ENCODE results near the gene KRT25. TPM values are rescaled to one million over a fixed set of nuclear protein-coding genes. Genes with fewer than 3 reads are reported as not detected.

The KRT25 gene
- total and polyA plus RNA-seq, 2 donors (not counting 1 experiment from before 2014, with no cell fraction given) = not detected

DNA sequence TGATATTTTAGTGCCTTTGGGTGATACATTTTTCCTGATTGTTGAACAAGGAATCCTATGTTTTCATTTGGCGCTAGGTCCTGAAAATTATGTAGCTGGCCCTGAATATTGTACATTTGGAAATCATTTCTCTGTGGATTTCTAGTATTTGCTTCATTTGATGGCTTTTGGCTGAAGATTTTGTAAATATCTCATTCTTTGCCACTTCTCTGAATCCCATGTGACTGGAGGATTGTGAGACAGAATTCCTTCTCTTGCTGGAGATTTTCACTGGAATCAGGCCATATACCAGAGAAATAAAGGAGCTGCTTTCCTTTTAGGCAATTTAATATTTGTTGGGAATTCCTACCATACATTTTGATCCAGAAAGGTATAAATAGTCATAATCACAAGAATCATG lies 36.0 kb upstream of the KRT25 start:
- peaks cover 29% of the 10 kb centered on the region for H3K27me3 Mint-ChIP-seq
- Histone ChIP-seq H2AFZ (ENCODE audit: insufficient read depth, low read depth, low read length, poor library complexity, severe bottlenecking) (no peak overlapping the region), H4K20me1 (ENCODE audit: control insufficient read depth, insufficient read depth, low read length, poor library complexity, severe bottlenecking) (no peaks in the 10 kb centered on the region), H3K27ac (ENCODE audit: low read length in 2 of 2) (no peak overlapping the region), H3K27me3 (replicated peaks in 1 of 4; ENCODE audit: control extremely low read depth in 1 of 4, control insufficient read depth in 3 of 4, insufficient read depth in 4 of 4, low read length in 3 of 4) (peaks cover 0 to 12% (median 2%) of the 10 kb centered on the region in 4 experiments), H3K9ac (ENCODE audit: low read length) (no peak overlapping the region), H3K79me2 (ENCODE audit: control insufficient read depth, insufficient read depth, low read length) (no peaks in the 10 kb centered on the region), H3K4me2 (replicated peaks; ENCODE audit: low read depth, low read length, poor library complexity, severe bottlenecking) (no peak overlapping the region), H3K36me3 (replicated peaks in 1 of 2; ENCODE audit: control extremely low read depth in 1 of 2, control insufficient read depth in 1 of 2, extremely low read depth in 1 of 2, insufficient read depth in 2 of 2, low read length in 1 of 2) (no peaks in the 10 kb centered on the region), H3K4me1 (ENCODE audit: control insufficient read depth in 2 of 2, insufficient read depth in 2 of 2, low read length in 2 of 2) (no peaks in the 10 kb centered on the region), H3K4me3 (ENCODE audit: control extremely low read depth in 1 of 5, extremely low read depth in 1 of 5, insufficient read depth in 1 of 5, low read depth in 2 of 5, low read length in 4 of 5) (no peak overlapping the region), H3K9me3 (ENCODE audit: control extremely low read depth in 1 of 3, control insufficient read depth in 2 of 3, insufficient read depth in 1 of 3, low read length in 2 of 3) (no peaks in the 10 kb centered on the region)
- H3K4me3 Mint-ChIP-seq = no peak overlapping the region
- ChIA-PET CTCF (interaction anchor here (0.7 to 3.7 kb wide), 9 partner anchors 76 to 872 kb away, joined by 3 to 25 read pairs (median 3); no protein-coding TSS in a partner anchor), POLR2A (no interaction called here)
- no peak for ATAC-seq (ENCODE audit: low read depth)
- no CpG with 5 or more reads among the region's 1 CpG for WGBS (ENCODE audit: insufficient coverage)
- no peak overlapping the region for H3K27ac Mint-ChIP-seq
- no peaks in the 10 kb centered on the region for H3K4me1 Mint-ChIP-seq
- TF ChIP-seq, protein P1, sequence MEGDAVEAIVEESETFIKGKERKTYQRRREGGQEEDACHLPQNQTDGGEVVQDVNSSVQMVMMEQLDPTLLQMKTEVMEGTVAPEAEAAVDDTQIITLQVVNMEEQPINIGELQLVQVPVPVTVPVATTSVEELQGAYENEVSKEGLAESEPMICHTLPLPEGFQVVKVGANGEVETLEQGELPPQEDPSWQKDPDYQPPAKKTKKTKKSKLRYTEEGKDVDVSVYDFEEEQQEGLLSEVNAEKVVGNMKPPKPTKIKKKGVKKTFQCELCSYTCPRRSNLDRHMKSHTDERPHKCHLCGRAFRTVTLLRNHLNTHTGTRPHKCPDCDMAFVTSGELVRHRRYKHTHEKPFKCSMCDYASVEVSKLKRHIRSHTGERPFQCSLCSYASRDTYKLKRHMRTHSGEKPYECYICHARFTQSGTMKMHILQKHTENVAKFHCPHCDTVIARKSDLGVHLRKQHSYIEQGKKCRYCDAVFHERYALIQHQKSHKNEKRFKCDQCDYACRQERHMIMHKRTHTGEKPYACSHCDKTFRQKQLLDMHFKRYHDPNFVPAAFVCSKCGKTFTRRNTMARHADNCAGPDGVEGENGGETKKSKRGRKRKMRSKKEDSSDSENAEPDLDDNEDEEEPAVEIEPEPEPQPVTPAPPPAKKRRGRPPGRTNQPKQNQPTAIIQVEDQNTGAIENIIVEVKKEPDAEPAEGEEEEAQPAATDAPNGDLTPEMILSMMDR (IDR thresholded peaks at IDR 0.05) = no peak
- TF ChIP-seq EZH2 (IDR thresholded peaks at IDR 0.05; ENCODE audit: borderline replicate concordance, insufficient read depth, low read depth, low read length, poor library complexity, severe bottlenecking) = no peak
- no peaks in the 10 kb centered on the region for H3K9me3 Mint-ChIP-seq (ENCODE audit: insufficient read depth)
- intact Hi-C loops (cut with micrococcal nuclease) = loop anchor here (1.0 to 5.0 kb wide), 2 partner anchors 77 to 349 kb away; partner anchors contain the start of gene IGFBP4
- DNase-seq = no peak

DNA sequence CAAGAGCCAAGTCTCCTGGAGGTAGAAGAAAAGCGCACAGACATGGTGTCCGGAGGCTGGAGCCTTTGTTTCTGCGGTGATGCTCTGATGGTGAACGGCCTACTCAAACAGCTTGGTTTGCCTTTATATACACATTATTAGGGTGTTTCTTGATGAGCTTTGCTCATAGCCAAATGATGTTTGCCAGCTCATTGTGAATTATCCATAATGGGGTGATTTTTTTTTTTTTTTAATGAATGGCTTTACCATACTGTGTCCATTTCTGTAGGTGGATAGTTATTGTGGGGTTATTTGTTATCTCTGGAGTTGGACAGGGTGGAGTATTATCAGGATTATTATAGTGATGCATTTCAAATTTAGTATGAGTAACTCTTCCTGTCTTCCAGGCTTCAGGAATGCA lies 27.3 kb upstream of the KRT25 start, which contains the start of gene KRT27:
Gene KRT27 (minus strand): TSS at position 101 of the 400 bp plus-strand sequence. CDS start 57 bp downstream, at position 44.
- no peaks in the 10 kb centered on the region for H3K9me3 Mint-ChIP-seq (ENCODE audit: insufficient read depth)

More for the DNA sequence above, 27.3 kb upstream of the KRT25 start, which contains the start of gene KRT27:
- Histone ChIP-seq H3K4me3 (ENCODE audit: control extremely low read depth in 1 of 5, extremely low read depth in 1 of 5, insufficient read depth in 1 of 5, low read depth in 2 of 5, low read length in 4 of 5) (no peak within 1 kb of the TSS), H3K9me3 (ENCODE audit: control extremely low read depth in 1 of 3, control insufficient read depth in 2 of 3, insufficient read depth in 1 of 3, low read length in 2 of 3) (peaks cover 0 to 5% (median 0%) of the 10 kb centered on the region in 3 donors), H3K79me2 (ENCODE audit: control insufficient read depth, insufficient read depth, low read length) (no peaks in the 10 kb centered on the region), H3K27ac (ENCODE audit: low read length in 2 of 2) (no peak within 1 kb of the TSS), H3K27me3 (replicated peaks in 1 of 4; ENCODE audit: control extremely low read depth in 1 of 4, control insufficient read depth in 3 of 4, insufficient read depth in 4 of 4, low read length in 3 of 4) (peaks cover 0 to 19% (median 18%) of the 10 kb centered on the region in 4 experiments), H2AFZ (ENCODE audit: insufficient read depth, low read depth, low read length, poor library complexity, severe bottlenecking) (no peak within 1 kb of the TSS), H3K4me1 (ENCODE audit: control insufficient read depth in 2 of 2, insufficient read depth in 2 of 2, low read length in 2 of 2) (peaks cover 5 to 7% of the 10 kb centered on the region in 2 donors), H3K9ac (ENCODE audit: low read length) (no peak within 1 kb of the TSS), H3K36me3 (replicated peaks in 1 of 2; ENCODE audit: control extremely low read depth in 1 of 2, control insufficient read depth in 1 of 2, extremely low read depth in 1 of 2, insufficient read depth in 2 of 2, low read length in 1 of 2) (no peaks in the 10 kb centered on the region), H4K20me1 (ENCODE audit: control insufficient read depth, insufficient read depth, low read length, poor library complexity, severe bottlenecking) (no peaks in the 10 kb centered on the region), H3K4me2 (replicated peaks; ENCODE audit: low read depth, low read length, poor library complexity, severe bottlenecking) (no peak within 1 kb of the TSS)
- DNase-seq (no peak), ATAC-seq (ENCODE audit: low read depth) (no peak)
- 100% methylated on average over 2 of the region's 4 CpGs for WGBS (ENCODE audit: insufficient coverage)
- POLR2A ChIA-PET = no interaction called here
- no peak within 1 kb of the TSS for H3K4me3 Mint-ChIP-seq
- intact Hi-C loops (cut with micrococcal nuclease) = no loop called here
- H3K27ac Mint-ChIP-seq = no peak within 1 kb of the TSS
- TF ChIP-seq, protein P1 (IDR thresholded peaks at IDR 0.05) = no peak
- no peak for TF ChIP-seq EZH2 (IDR thresholded peaks at IDR 0.05; ENCODE audit: borderline replicate concordance, insufficient read depth, low read depth, low read length, poor library complexity, severe bottlenecking)
- CTCF ChIA-PET = no interaction called here
- peaks cover 2% of the 10 kb centered on the region for H3K4me1 Mint-ChIP-seq
- peaks cover 50% of the 10 kb centered on the region for H3K27me3 Mint-ChIP-seq
